GM13976 (cell line): ENCODE measurements around the gene BCAP31.
"Not testable (repeated sequence)": the region's sequence is repeated elsewhere in the genome, so short reads cannot be mapped to it uniquely, and the experiment has no call there.

ENCODE experiments used
- DNase-seq: peaks from one replicate; pipeline ENCODE4 v3.0.0; 2012; ENCODE audit warnings: low spot score
- in situ Hi-C: fragments of 300-500 bp; cut with MboI; formaldehyde crosslinking; loops from one replicate; pipeline ENCODE4 v1.12.0; 2022; ENCODE audit warnings: low sequenced_read_pairs, mixed read lengths, inconsistent platforms; ENCODE audit not compliant: unreplicated experiment
- TF ChIP-seq, protein P1 (sequence below): IDR thresholded peaks from 2 replicates; pipeline ENCODE4 v1.5.1; 2012; ENCODE audit warnings: borderline replicate concordance, mild to moderate bottlenecking; ENCODE audit not compliant: insufficient read depth; ENCODE audit errors: extremely low read depth, missing control alignments, control extremely low read depth

BCAP31 gene

GRCh38 chrX:153704021-153704526 lies 20.1 kb downstream of the BCAP31 start:
- in situ Hi-C loops = no loop called here
- TF ChIP-seq, protein P1, sequence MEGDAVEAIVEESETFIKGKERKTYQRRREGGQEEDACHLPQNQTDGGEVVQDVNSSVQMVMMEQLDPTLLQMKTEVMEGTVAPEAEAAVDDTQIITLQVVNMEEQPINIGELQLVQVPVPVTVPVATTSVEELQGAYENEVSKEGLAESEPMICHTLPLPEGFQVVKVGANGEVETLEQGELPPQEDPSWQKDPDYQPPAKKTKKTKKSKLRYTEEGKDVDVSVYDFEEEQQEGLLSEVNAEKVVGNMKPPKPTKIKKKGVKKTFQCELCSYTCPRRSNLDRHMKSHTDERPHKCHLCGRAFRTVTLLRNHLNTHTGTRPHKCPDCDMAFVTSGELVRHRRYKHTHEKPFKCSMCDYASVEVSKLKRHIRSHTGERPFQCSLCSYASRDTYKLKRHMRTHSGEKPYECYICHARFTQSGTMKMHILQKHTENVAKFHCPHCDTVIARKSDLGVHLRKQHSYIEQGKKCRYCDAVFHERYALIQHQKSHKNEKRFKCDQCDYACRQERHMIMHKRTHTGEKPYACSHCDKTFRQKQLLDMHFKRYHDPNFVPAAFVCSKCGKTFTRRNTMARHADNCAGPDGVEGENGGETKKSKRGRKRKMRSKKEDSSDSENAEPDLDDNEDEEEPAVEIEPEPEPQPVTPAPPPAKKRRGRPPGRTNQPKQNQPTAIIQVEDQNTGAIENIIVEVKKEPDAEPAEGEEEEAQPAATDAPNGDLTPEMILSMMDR = no peak
- DNase-seq = no peak

GRCh38 chrX:153703036-153703370 lies 21.2 kb downstream of the BCAP31 start:
- in situ Hi-C loops = no loop called here
- no peak for DNase-seq
- TF ChIP-seq, protein P1 = no peak

DNA sequence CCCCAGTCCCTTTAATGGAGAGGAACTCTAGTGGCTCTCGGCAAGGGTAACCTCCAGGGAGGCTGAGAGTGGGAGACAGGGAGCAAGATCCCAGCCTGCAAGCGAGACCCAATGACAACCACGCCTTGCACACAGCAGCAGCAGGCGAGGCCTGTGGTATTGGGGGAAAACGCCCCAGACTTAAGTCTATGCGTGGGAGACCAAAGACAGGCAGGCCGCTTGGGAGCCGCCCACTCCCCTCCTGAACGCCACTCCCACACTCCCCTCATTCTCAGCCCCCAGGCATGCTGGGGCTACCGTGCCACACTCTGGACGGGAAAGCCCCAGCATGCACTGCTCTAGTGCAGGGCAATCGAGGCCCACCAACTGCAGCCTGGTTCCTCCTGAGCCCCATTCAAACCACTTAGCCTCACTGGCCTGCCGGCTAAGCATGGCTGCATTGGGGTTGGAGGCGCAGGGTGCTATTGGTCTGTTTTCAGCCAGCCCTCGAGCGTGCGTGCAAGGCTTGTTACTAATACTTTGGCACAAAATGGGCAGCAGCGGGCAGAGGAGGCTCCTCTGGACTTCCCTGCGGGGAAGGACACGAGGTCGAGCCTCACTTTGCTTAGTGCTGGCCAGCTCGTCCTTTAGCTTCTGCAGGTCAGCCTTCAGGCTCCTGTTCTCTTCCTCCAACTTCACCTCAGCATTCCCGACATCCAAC lies 21.7 kb downstream of the BCAP31 start:
- TF ChIP-seq, protein P1 = no peak
- in situ Hi-C loops = no loop called here
- no peak for DNase-seq

DNA sequence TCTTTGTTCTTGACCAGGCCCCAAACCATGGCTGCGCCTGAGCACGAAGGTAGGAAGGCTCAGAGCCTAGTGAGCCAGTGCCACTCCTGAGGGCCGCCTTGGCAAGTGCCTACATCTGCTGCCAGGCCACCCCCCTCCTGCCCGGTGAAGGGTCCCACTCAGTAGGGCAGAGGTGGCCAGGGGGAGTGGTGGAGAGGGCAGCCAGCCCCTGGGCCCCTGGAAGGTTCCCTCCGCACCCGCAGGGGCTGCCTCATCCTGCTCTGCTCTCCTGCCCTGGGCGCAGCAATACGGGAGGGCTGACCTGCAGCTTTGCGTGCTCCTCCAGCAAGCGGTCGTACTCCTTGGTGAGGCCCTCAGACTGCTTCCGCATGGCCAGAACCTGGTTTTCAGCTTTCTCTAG lies 22.5 kb downstream of the BCAP31 start:
- TF ChIP-seq, protein P1 = no peak
- in situ Hi-C loops = no loop called here
- DNase-seq = no peak

DNA sequence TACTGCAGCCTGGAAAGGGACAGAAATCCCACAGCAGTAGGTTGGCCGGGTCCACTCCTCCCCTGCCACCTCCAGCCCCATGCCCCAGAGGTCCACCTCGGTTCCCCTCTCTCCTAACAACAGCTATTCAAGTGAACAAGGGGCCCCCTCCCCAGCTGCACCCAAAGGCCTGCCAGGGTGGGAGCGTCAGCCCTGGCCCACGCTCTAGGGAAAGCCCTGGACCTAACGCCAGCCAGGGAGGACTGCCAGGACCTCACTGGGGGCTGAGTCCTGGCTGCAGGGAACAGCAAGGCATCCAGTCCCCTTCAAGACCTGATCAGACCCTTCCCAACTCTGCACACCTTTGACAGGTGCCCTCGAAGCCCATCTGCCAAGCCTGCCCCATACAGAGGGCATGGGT lies 23.2 kb downstream of the BCAP31 start:
- TF ChIP-seq, protein P1 = no peak
- DNase-seq = no peak
- in situ Hi-C loops = no loop called here

GRCh38 chrX:153700376-153700945 lies 23.7 kb downstream of the BCAP31 start:
- in situ Hi-C loops = no loop called here

DNA sequence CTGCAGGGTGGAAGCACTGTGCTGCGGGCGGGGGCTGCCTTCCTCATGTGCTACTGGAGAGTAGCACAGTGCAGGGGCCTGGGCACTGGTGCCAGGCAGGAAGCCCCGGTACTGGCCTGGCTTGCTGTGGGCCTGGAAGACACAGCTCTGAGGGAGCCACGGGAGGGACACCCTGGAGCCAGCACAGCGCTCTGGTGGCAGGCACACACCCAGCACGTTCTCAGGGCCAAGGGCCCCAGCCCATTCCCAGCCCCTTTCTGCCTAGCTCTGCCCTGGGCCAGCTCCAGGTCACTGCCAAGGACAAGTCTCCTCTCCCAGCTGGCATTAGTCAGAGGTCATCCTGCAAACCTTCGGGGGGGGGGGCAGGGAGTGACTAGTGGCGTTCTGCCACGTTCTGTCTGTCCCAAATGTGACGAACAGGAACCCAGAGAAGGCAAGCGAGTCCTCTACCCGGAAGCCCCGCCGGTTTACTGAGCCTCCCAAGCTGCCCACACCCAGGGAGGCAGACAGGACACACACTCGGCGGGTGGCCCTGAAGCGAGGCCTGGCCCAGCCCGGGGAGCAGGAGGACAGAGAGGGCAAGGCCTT lies 24.3 kb downstream of the BCAP31 start:
- DNase-seq, in situ Hi-C loops: not testable (repeated sequence)

More at GRCh38 chrX:153700376-153700945, 23.7 kb downstream of the BCAP31 start:
- TF ChIP-seq, protein P1 = no peak
- DNase-seq = no peak

DNA sequence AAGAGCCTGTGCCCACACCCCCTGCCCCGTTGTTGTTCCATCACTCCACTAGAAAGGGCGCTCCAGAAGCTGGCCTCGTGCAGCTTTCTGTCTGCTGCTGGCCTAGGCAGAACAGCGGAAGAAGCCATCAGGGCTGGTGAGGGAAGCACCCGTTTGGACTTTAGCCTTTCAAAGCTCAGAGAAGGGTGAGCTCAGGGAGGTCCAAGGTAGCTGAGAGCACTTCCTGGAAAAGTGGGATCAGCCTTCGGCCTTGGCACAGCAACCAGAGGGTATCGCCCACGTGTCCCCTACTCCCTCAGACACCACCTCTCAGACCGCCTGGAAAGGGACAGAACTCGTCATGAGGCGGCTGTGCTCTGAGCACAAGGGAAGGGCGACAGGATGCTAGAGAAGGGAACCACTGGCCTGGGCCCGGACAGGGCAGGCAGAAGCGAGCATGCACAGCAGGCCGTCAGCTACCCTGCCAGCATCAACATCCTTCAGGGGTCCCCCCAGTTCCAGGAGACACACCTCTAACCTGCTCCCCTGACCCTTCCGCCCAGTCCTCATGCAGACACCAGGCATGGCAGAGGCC lies 24.9 kb downstream of the BCAP31 start:
- DNase-seq, in situ Hi-C loops: not testable (repeated sequence)
